ENCODE data around the gene EPHX1. TPM values are rescaled to one million over a fixed set of nuclear protein-coding genes. Genes with fewer than 3 reads are reported as not detected.
"Not testable (repeated sequence)": the region's sequence is repeated elsewhere in the genome, so short reads cannot be mapped to it uniquely, and the experiment has no call there.

Gene EPHX1
- polyA plus RNA-seq, 4 donors = 56.2 to 68.8 (median 62.7) TPM

DNA sequence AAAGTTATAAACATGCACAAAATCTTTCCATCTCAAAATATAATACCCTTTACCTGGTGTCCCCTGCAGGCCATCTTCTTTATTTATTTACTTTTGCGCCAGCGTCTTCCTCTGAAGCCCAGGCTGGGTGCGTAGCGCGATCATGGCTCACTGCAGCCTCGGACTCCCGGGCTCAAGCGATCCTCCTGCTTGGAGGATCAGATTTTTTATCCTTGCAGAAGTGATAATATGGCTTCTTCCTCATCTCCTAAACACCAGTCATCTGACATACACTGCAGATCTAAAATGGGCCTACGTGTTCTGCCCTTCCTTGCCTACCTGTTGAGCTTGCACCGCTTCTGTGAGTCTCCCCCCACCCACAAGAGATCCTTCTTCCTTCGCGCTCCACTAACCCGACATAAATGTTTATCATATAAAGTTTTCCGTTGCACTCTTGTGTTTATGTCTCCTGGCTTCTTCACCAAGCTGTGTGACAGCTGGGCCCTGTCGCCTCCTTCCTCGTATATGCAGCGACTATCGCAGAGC is 32.8 kb upstream of the EPHX1 start:
- no peak for DNase-seq (ENCODE audit: low read depth in 4 of 4, low spot score in 3 of 4)

DNA sequence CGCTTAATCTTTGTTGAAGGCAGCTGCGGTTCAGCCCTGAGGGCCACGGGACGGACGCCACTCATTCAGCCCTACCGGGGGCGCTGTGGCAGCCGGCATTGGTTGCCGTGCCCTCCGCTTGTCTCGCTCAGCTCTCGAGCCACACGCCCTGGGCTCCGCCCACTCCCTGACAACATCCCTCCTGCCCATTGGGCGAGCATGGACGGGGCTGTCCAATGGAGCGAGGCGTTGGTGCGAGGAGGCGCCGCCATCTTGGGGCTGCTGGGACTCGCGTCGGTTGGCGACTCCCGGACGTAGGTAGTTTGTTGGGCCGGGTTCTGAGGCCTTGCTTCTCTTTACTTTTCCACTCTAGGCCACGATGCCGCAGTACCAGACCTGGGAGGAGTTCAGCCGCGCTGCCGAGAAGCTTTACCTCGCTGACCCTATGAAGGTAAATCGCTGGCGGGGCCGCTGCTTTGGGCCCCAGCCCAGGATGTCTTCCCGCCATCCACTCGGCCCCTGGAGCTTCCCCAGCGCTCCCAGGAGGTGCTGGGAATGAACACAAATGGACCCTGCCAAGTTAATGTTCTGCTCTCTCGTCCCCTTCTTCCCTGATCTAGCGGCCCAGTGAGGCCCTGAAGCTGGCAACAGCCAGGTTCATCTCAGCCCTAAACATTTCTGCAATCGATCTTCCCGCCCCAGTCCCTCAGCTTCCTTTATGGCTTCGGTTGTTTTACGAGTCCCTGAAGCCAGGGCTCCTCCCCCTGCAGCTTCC is 32.2 kb upstream of the EPHX1 start, which contains the start of gene SRP9:
Gene SRP9 (plus strand): TSS at position 244 of the 754 bp plus-strand sequence. CDS start 115 bp downstream, at position 359.
- DNase-seq (ENCODE audit: low read depth in 4 of 4, low spot score in 3 of 4) = peak; percentile 96 to 98 (median 98)

DNA sequence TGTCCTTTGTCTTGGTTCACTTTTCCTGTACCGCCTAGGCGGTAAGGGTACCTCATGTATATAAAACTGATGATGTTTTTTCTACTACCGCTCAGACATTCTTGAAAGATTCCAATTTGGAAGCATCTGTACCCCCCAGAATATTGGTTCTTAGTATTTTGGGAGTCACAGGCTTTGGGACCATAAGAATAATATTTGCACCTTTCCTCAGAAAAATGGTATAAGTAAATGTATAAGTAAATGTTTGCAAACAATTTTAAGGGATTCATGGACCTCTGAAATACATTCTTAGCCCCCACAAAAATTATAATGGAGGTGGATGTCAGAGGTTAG is 31.6 kb upstream of the EPHX1 start:
- DNase-seq (ENCODE audit: low read depth in 4 of 4, low spot score in 3 of 4) = no peak

DNA sequence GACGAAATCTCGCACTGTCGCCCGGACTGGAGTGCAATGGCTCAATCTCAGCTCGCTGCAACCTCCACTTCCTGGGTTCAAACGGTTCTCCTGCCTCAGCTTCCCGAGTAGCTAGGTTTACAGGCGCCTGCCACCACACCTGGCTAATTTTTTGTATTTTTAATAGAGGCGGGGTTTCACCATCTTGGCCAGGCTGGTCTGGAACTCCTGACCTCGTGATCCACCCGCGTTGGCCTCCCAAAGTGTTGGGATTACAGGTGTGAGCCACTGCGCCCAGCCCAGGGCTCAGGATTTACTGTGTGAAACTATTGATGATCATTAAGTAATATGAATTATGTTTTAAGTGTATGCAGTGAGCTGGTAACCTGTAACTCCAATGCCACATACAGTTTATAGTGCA is 30.8 kb upstream of the EPHX1 start:
- not testable (repeated sequence) for DNase-seq (ENCODE audit: low read depth in 4 of 4, low spot score in 3 of 4)

DNA sequence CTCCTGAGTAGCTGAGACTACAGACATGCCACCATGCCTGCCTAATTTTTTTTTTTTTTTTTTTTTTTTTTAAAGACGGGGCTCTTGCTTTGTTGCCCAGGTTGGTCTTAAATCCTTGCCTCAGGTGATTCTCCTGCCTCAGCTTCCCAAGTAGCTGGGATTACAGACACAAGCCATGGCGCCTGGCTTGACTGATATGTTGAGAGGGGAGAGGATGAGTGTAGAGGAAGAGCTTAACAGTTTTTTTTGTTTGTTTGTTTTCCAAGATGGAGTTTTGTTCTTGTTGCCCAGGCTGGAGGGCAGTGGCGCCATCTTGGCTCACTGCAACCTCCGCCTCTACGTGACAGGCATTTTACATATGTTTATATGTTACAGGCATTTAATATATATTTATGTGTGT is 29.8 kb upstream of the EPHX1 start:
- DNase-seq (ENCODE audit: low read depth in 4 of 4, low spot score in 3 of 4) = no peak

DNA sequence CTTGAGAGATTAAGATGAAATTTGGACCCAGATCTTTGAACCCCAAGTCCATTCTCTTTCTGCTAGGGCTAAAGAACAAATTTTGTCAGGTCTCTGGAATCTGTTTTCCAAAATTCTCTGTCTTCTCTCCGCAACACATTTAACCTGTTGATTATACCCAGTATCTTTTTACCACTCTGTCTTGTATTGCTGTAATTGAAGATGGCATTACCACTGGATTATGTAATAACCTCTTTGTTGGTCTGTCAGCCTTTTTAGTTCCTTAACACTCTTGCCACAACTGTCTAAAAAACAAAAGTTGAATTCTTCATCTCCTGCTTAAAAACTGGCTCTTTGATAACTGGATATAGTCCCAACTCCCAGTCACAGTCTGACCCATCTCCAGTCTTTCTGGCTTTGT is 29.3 kb upstream of the EPHX1 start:
- DNase-seq (ENCODE audit: low read depth in 4 of 4, low spot score in 3 of 4) = no peak

DNA sequence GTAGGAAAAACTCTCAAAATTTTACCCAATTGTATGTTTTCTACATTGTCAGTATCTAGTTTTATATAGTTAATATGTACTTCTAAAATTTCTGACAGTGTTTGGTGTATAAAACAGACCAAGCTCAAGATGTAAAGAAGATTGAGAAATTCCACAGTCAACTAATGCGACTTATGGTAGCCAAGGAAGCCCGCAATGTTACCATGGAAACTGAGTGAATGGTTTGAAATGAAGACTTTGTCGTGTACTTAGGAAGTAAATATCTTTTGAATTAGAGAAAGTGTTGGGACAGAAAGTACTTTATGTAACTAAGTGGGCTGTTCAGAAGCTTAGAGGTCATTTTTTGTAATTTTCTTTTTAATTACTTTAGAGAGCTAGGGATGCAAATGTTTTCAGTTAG is 20.8 kb upstream of the EPHX1 start:
- DNase-seq (ENCODE audit: low read depth in 4 of 4, low spot score in 3 of 4) = not testable (repeated sequence)

DNA sequence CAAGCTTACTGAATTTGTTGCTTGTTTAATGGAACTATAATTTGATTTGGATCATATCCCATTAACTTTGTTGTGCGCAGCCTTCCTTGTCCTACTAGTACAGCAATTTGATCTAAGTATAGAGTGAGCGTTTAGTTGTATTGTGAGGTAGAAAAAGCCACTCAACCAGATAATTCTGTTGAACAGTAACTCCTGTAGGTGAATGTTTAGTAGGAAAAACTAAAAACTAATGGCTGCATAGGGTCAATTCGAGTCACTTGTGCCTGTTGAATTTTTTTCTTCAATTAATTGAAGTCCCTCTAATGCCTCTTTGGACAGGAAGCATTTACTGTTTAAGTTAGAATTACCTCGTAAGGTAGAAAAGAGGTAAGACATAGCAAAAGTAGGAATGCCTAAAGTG is 15.0 kb upstream of the EPHX1 start:
- DNase-seq (ENCODE audit: low read depth in 4 of 4, low spot score in 3 of 4) = no peak

DNA sequence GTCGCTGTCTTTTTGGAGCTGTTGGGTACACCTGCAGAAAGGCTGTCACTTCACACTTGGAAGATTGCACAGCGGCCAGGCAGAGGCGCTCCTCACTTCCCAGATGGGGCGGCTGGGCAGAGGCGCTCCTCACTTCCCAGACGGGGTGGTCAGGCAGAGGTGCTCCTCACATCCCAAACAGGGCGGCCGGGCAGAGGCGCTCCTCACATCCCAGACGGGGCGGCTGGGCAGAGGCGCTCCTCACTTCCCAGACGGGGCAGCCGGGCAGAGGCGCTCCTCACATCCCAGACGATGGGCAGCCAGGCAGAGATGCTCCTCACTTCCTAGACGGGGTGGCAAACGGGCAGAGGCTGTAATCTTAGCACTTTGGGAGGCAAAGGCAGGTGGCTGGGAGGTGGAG is 13.8 kb upstream of the EPHX1 start:
- not testable (repeated sequence) for DNase-seq (ENCODE audit: low read depth in 4 of 4, low spot score in 3 of 4)

DNA sequence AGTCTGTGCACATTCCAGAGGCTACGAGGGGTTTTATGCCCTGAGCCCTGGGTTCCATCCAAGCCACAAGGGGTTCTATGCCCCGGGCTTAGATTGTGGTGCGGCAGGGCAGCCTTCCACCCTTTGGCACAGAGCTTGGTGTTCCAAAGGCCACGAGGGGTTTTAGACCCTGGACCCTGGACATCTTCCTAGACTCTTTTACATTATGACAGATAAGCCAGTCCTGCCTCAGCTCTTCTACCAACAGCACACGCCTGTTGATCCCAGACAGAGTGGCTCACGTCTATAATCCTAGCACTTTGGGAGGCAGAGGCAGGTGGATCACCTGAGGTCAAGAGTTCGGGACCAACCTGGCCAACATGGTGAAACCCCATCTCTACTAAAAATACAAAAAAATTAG is 8.8 kb upstream of the EPHX1 start:
- DNase-seq (ENCODE audit: low read depth in 4 of 4, low spot score in 3 of 4) = not testable (repeated sequence)

DNA sequence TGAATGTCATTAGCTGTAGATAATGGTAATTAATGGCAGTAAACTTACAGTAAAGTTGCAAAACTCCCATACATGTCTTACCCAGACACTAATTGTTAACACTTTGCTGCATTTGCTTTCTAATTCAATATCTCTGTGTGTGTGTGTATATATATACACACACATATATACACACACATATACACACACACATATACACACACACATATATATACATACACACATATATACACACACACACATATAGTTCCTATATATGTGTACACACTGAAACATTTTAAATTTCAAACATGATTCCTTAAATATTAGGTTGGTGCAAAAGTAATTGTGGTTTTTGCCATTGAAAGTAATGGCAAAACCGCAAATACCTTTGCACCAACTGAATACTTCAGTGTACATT is 3.7 kb upstream of the EPHX1 start:
- DNase-seq (ENCODE audit: low read depth in 4 of 4, low spot score in 3 of 4) = no peak

DNA sequence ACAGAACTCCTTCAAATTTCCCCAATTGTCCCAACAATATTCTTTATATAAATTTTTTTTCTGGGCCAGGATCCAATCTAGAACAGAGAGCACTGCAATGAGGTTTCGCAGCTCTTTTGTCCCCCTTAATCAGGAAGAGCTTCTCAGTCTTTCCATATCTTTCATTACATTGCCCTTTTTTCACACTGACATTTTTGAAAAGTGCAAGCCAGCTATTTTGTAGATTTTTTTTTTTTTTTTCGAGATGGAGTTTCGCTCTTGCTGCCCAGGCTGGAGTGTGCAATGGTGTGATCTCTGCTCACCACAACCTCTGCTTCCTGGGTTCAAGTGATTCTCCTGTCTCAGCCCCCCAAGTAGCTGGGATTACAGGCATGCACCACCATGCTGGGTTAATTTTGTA is 3.2 kb upstream of the EPHX1 start:
- not testable (repeated sequence) for DNase-seq (ENCODE audit: low read depth in 4 of 4, low spot score in 3 of 4)

DNA sequence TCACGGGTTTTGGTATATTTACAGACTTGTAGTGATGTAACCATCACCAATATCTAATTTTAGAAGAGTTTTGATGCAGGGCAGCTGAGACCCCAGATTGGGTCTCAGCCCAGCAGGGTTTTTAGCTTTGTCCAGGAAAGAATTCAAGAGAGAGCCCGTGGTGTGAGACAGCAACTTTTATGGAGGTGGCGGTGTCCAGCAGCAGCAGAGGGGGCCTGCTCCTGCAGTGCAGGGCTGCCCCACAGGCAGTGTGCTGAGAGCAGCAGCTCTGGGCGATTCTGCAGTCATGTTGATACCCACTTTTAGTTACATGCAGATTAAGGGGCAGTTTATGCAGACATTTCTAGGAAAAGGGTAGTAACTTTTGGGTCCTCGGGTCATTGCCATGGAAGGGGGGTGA is 1.8 kb upstream of the EPHX1 start:
- DNase-seq (ENCODE audit: low read depth in 4 of 4, low spot score in 3 of 4) = no peak

DNA sequence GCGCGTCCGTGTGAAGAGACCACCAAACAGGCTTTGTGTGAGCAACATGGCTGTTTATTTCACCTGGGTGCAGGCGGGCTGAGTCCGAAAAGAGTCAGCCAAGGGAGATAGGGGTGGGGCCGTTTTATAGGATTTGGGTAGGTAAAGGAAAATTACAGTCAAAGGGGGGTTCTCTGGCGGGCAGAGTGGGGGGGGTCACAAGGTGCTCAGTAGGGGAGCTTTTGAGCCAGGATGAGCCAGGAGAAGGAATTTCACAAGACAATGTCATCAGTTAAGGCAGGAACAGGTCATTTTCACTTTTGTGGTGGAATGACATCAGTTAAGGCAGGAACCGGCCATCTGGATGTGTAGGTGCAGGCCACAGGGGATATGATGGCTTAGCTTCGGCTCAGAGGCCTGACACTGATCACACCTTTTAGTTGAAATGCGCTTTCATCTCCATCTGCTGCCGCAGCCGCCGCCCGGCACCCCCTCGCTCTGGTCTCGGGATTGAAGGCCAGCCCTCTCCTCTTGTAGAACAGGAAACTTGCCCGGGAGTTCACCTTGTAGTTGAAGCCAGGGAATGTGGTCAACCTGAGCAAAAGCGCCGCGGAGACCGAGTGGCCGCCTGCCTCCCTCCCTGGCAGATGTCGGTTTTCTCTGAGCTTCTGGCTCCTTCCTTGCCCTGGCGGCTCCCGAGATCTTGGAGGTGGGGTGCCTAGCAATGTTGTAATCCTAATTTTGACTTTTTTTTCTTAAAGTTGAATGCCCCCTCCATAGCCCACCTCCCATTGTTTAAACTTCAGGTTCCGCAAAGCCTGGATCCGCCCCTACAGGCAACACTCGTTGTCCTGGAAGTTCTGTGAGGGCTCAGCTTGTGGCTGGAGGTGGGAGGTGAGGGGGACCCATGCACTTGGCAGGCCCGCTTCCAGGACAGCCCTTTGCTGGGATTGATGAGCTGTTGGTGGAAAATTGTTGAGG is 935 bp downstream of the EPHX1 start:
- DNase-seq (ENCODE audit: low read depth in 4 of 4, low spot score in 3 of 4) = not testable (repeated sequence)

DNA sequence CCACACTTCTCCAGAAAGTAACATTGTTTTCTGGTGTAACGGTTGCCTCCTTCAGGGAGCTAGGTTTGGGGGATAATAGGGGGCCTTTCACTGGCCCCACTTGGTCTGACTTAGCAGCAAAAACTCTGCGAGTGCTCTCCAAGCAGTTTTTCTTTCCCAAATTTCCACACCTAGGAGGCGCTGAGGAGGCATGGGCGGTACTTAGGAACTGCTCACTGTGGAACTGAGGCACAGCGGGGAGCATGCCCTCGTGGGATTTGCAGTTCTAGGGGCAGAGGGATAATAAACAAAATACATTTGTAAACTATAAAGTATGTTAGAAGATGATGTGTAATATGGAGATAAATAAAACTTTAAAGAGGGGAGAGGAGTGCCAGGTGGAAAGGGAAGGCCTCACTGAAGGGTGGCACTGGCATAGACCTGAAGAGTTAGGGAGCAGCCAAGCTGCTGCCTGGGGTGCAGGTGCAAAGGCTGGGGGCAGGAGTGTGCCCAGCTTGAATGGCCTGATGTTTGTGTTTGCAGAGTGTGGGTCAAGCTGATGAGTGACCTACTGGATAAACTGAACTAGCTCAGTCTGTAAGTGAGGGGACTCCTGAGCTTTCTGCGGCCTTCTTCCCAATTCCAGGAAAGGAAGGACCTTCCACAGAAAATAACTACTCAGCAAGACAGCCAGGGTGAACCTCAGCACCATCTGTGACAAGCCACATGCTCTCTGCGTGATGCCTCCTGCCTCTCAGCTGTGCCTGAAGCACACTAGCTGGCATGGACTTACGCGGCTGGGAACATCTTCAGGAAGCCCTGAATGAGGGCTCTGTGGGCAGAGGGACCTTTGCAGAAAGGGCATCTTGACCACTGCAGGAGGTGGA is 1.9 kb downstream of the EPHX1 start:
- DNase-seq (ENCODE audit: low read depth in 4 of 4, low spot score in 3 of 4) = no peak

DNA sequence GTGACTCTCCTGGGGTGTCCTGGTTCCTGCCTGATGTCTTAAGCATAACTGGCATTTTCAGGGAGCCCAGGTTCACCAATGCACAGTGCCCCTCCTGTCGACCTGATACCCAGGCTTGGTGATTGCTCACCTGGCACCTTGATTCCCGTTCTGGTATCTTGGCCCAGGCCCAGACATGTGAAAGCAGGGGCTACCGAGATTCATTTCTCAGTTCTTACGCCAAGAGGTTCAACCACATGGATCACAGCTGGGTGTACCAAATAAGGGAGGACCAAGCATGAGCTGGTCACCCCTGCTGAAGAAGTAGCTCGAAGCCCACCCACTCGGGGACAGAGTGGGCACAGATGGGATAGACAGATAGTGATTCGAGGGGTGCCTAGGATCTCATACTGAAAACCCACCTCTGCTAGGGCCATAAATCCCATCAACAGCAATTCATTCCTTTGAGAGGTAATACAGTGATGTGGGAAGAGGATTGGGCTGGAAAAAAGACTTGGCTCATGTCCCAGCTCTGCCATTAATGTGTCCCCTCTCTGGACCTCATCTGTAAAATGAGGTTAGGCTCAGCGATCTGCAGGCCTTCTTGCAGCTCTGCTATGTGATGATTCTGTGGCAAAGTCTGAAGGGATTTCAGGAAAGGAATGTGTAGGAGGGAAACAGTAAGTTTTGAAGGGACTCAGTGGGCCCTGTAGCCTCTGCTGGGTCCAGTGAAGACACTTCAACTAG is 2.7 kb downstream of the EPHX1 start:
- DNase-seq (ENCODE audit: low read depth in 4 of 4, low spot score in 3 of 4) = no peak

DNA sequence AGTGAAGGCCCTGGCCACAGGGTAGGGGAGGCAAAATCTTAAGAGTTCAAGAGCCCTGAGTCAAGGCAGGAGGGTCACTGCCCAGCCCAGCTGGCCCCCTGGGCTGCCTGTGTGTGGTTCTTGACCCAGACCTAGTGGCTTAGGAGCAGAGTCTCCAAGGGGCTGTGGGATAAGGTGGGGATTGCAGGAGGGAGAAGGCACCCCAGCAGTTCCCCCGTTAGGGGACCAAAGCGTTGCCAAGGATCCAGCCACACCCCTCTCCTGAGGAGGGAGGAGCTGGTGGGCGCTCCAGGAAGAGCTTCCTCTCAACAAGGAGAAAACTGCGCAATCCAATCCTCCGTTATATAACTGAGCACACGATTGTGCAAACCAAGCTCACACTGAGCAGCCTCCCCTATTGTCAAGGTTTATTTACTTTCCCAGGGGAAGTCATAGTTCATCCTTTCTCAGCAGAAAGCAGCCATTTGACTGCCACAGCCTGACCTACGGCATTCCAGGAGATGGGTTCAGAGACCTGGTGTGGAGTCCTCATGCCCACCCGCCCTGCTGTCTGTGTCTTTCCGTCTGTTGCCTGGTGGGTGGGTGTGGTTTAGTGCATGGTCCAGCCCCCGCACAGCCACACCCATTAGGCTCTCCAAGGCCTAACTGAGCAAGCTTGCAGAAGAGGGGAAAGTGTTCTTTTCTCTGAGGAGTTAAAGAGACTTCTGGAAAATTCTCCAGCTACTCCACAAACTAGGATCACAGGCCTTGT is 3.5 kb downstream of the EPHX1 start:
- no peak for DNase-seq (ENCODE audit: low read depth in 4 of 4, low spot score in 3 of 4)

DNA sequence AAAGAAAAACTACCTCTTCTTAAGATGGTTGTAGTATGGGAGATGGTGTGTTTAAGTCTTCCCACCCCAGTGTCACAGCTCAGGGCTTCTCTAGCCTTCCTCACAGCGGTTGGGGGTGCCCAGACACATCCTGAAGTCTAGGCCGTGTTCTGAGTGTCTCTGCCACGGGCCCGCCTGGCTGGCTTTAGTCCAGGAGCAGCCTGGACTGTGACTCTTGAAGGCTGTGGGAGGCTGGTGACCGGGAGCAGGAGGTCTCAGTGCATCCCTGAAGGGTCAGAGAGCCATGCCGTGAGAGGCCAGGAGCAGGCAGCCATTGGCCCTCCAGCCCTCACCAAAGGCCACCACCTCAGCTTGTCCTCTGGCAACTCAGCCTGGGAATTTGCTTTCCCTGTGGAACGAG is 4.5 kb downstream of the EPHX1 start:
- DNase-seq (ENCODE audit: low read depth in 4 of 4, low spot score in 3 of 4) = no peak

DNA sequence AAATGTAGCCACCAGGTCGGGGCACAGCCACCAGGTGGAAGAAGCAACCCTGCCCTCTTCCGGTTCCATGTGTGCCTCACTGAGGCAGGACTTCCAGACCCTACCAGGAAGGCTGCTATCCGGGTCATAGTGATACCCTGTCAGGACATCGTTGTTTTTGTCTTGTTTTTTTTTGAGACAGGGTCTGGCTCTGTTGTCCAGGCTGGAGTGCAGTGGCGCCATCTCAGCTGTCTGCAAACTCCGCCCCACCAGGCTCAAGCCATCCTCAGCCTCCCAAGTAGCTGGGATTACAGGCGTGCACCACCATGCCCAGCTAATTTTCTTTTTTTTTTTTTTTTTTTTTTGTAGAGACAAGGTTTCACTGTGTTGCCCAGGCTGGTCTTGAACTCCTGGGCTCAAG is 5.2 kb downstream of the EPHX1 start:
- not testable (repeated sequence) for DNase-seq (ENCODE audit: low read depth in 4 of 4, low spot score in 3 of 4)
